ENCODE data around the gene ANO6. TPM values are rescaled to one million over a fixed set of nuclear protein-coding genes. Genes with fewer than 3 reads are reported as not detected.

The ANO6 gene
- total and polyA plus RNA-seq, 4 donors: 18.6 to 52.3 (median 29.1) TPM

GRCh38 chr12:45305907-45306306 is 90.0 kb downstream of the ANO6 start (continued):
- TF ChIP-seq CTCF (IDR thresholded peaks at IDR 0.05; ENCODE audit: low read depth, low read length, missing input control) (no peak), MAX (IDR thresholded peaks at IDR 0.05) (no peak), YY1 (IDR thresholded peaks at IDR 0.05) (no peak), RXRA (IDR thresholded peaks at IDR 0.05) (peak in 1 of 2 donors; percentile 52), JUND (IDR thresholded peaks at IDR 0.05) (no peak), HNF4A (conservative IDR thresholded peaks at IDR 0.05) (peak; percentile 35 to 53)

- 84% methylated on average over 1 of the region's 1 CpG for WGBS
- Histone ChIP-seq H3K9ac (ENCODE audit: low read depth in 1 of 2, low read length in 2 of 2) (no peak overlapping the region), H3K4me3 (ENCODE audit: low read depth in 1 of 3, low read length in 3 of 3) (no peak overlapping the region), H3K4me1 (ENCODE audit: control insufficient read depth in 4 of 4, insufficient read depth in 4 of 4, low read length in 3 of 4) (peaks cover 0 to 20% (median 9%) of the 10 kb centered on the region in 4 donors), H3K27me3 (ENCODE audit: control insufficient read depth in 4 of 4, insufficient read depth in 4 of 4, low read length in 3 of 4) (no peaks in the 10 kb centered on the region), H3K9me3 (ENCODE audit: control insufficient read depth in 4 of 4, low read length in 3 of 4) (no peaks in the 10 kb centered on the region), H3K36me3 (ENCODE audit: control insufficient read depth in 4 of 4, insufficient read depth in 3 of 4, low read depth in 1 of 4, low read length in 3 of 4) (peaks cover 0 to 2% (median 0%) of the 10 kb centered on the region in 4 donors), H3K27ac (ENCODE audit: low read depth in 1 of 2, low read length in 2 of 2) (no peak overlapping the region)
- no peak for DNase-seq (ENCODE audit: low spot score)
- TF ChIP-seq RAD21 (IDR thresholded peaks at IDR 0.05): no peak
- no peak for TF ChIP-seq FOXA2 (IDR thresholded peaks at IDR 0.05)
- TF ChIP-seq HNF4G (IDR thresholded peaks at IDR 0.05): no peak
- no peak for TF ChIP-seq REST (IDR thresholded peaks at IDR 0.05)
- no peak for TF ChIP-seq FOXA1 (IDR thresholded peaks at IDR 0.05)
- no peak for TF ChIP-seq ATF3 (IDR thresholded peaks at IDR 0.05)
- no peak for TF ChIP-seq NR2F2 (IDR thresholded peaks at IDR 0.05)
These were observed 94.1 kb downstream of the ANO6 start for GRCh38 chr12:45309836-45310626.

- peaks cover 0 to 2% (median 0%) of the 10 kb centered on the region in 4 donors for H3K36me3 ChIP-seq (ENCODE audit: control insufficient read depth in 4 of 4, insufficient read depth in 3 of 4, low read depth in 1 of 4, low read length in 3 of 4)
- H3K27ac ChIP-seq (ENCODE audit: low read depth in 1 of 2, low read length in 2 of 2): no peak overlapping the region
- peaks cover 0 to 14% (median 6%) of the 10 kb centered on the region in 4 donors for H3K4me1 ChIP-seq (ENCODE audit: control insufficient read depth in 4 of 4, insufficient read depth in 4 of 4, low read length in 3 of 4)
- H3K27me3 ChIP-seq (ENCODE audit: control insufficient read depth in 4 of 4, insufficient read depth in 4 of 4, low read length in 3 of 4): no peaks in the 10 kb centered on the region
- H3K9ac ChIP-seq (ENCODE audit: low read depth in 1 of 2, low read length in 2 of 2): no peak overlapping the region
- WGBS: 55% methylated on average over 1 of the region's 1 CpG
- DNase-seq (ENCODE audit: low spot score): no peak
- no peaks in the 10 kb centered on the region for H3K9me3 ChIP-seq (ENCODE audit: control insufficient read depth in 4 of 4, low read length in 3 of 4)
- H3K4me3 ChIP-seq (ENCODE audit: low read depth in 1 of 3, low read length in 3 of 3): no peak overlapping the region
- TF ChIP-seq ATF3 (IDR thresholded peaks at IDR 0.05): no peak
- TF ChIP-seq SP1 (IDR thresholded peaks at IDR 0.05): no peak
- TF ChIP-seq REST (IDR thresholded peaks at IDR 0.05): no peak
- TF ChIP-seq ZBTB33 (IDR thresholded peaks at IDR 0.05): no peak
- no peak for TF ChIP-seq TAF1 (conservative IDR thresholded peaks at IDR 0.05)
These were observed 94.7 kb downstream of the ANO6 start for GRCh38 chr12:45310627-45310968.

Measured in liver (tissue), 9 donors.